ENCODE results near the gene TMEM119. TPM values are rescaled to one million over a fixed set of nuclear protein-coding genes. Genes with fewer than 3 reads are reported as not detected.
A peak's percentile ranks its signal among the peaks of the same experiment; 100 is the strongest.

Gene TMEM119
- polyA plus RNA-seq, 3 donors from 2014 or later: 0.47 TPM; not detected in 2

GRCh38 chr12:108587826-108588225 lies 10.1 kb downstream of the TMEM119 start:
- Mint-ChIP-seq H3K9me3 (no peaks in the 10 kb centered on the region), H3K4me3 (no peak overlapping the region), H3K27me3 (ENCODE audit: low read depth in 3 of 3) (peaks cover 0 to 5% (median 3%) of the 10 kb centered on the region in 3 donors), H3K4me1 (no peaks in the 10 kb centered on the region), H3K27ac (no peak overlapping the region), H3K36me3 (no peaks in the 10 kb centered on the region)
- no peak for DNase-seq

- Mint-ChIP-seq H3K4me3 (no peak overlapping the region), H3K36me3 (no peaks in the 10 kb centered on the region), H3K9me3 (no peaks in the 10 kb centered on the region), H3K4me1 (no peaks in the 10 kb centered on the region), H3K27me3 (ENCODE audit: low read depth in 3 of 3) (peaks cover 2 to 5% (median 3%) of the 10 kb centered on the region in 3 donors), H3K27ac (no peak overlapping the region)
- DNase-seq: no peak
Measured at GRCh38 chr12:108586306-108586705, 11.6 kb downstream of the TMEM119 start.

GRCh38 chr12:108585864-108586263 lies 12.0 kb downstream of the TMEM119 start:
- H3K9me3 Mint-ChIP-seq: no peaks in the 10 kb centered on the region
- H3K4me3 Mint-ChIP-seq: no peak overlapping the region
- H3K27ac Mint-ChIP-seq: no peak overlapping the region
- H3K36me3 Mint-ChIP-seq: no peaks in the 10 kb centered on the region
- no peaks in the 10 kb centered on the region for H3K4me1 Mint-ChIP-seq
- H3K27me3 Mint-ChIP-seq (ENCODE audit: low read depth in 3 of 3): peaks cover 2 to 5% (median 3%) of the 10 kb centered on the region in 3 donors
- DNase-seq: no peak

DNA sequence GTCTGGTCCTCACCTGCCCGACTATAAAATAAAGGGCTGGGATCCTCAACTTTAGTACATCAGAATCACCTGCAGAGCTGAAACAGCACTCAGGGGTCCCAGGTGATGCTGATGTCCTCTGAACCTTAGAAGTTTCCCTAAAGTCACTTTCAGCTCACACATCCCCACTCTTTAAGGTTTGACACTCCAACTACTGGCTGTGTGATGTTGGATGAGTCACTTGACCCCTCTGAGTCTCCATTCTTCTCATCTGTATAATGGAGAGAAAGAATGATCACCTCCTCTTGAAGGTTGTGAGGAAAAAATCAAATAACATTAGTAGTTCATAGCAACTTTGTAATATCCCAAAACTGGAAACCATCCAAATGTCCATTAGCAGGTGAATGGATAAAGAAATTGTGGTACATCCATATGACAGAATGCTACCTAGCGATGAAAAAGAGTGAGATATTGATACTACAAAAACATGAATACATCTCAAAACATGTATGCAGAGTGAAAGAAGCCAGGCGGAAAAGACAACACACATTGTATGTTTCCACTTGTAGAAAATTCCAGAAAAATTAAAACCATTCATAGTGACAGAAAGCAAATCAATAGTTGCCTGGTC lies 13.3 kb downstream of the TMEM119 start:
- no peak overlapping the region for H3K4me3 Mint-ChIP-seq
- peaks cover 0 to 4% (median 0%) of the 10 kb centered on the region in 6 donors for H3K9me3 Mint-ChIP-seq
- H3K27me3 Mint-ChIP-seq (ENCODE audit: low read depth in 3 of 3): peaks cover 2 to 6% (median 3%) of the 10 kb centered on the region in 3 donors
- no peak for DNase-seq
- no peaks in the 10 kb centered on the region for H3K36me3 Mint-ChIP-seq
- no peak overlapping the region for H3K27ac Mint-ChIP-seq
- H3K4me1 Mint-ChIP-seq: peaks cover 0 to 2% of the 10 kb centered on the region in 2 donors

- Mint-ChIP-seq H3K27ac (no peak overlapping the region), H3K27me3 (ENCODE audit: low read depth in 3 of 3) (peaks cover 4 to 11% (median 7%) of the 10 kb centered on the region in 3 donors), H3K4me1 (peaks cover 3 to 7% of the 10 kb centered on the region in 2 donors), H3K9me3 (peaks cover 2 to 8% (median 3%) of the 10 kb centered on the region in 6 donors), H3K36me3 (no peaks in the 10 kb centered on the region), H3K4me3 (no peak overlapping the region)
- no peak for DNase-seq
Measured at GRCh38 chr12:108583991-108584390, 13.9 kb downstream of the TMEM119 start.

GRCh38 chr12:108582978-108583770 lies 14.7 kb downstream of the TMEM119 start:
- Mint-ChIP-seq H3K27me3 (ENCODE audit: low read depth in 3 of 3) (peaks cover 12 to 16% (median 12%) of the 10 kb centered on the region in 3 donors), H3K4me3 (no peak overlapping the region), H3K4me1 (peaks cover 7% of the 10 kb centered on the region in 2 donors), H3K27ac (no peak overlapping the region), H3K9me3 (peaks cover 2 to 10% (median 6%) of the 10 kb centered on the region in 6 donors), H3K36me3 (no peaks in the 10 kb centered on the region)
- DNase-seq: no peak

DNA sequence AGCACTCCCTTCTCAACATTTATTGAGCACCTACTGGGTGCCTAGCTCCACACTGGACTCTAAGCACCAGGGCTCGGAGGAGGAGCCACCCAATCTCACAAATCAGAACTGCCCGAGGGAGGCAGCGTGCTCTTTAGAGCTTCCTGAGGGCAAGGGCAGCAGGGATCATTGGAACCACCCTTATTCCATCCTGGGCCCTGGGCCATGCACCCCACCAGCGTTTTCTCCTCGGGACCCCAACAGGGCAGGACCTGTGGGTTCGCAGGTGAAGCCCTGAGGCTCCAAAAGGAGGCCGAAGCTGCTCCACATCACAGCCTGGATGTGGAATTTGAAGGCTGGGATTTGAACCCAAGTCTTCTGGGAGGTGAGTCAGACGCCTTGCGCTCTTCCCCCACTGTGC lies 15.4 kb downstream of the TMEM119 start:
- peaks cover 12 to 17% (median 12%) of the 10 kb centered on the region in 3 donors for H3K27me3 Mint-ChIP-seq (ENCODE audit: low read depth in 3 of 3)
- no peak for DNase-seq
- H3K4me3 Mint-ChIP-seq: no peak overlapping the region
- no peak overlapping the region for H3K27ac Mint-ChIP-seq
- no peaks in the 10 kb centered on the region for H3K36me3 Mint-ChIP-seq
- peaks cover 2 to 10% (median 6%) of the 10 kb centered on the region in 6 donors for H3K9me3 Mint-ChIP-seq
- H3K4me1 Mint-ChIP-seq: peaks cover 7% of the 10 kb centered on the region in 2 donors

DNA sequence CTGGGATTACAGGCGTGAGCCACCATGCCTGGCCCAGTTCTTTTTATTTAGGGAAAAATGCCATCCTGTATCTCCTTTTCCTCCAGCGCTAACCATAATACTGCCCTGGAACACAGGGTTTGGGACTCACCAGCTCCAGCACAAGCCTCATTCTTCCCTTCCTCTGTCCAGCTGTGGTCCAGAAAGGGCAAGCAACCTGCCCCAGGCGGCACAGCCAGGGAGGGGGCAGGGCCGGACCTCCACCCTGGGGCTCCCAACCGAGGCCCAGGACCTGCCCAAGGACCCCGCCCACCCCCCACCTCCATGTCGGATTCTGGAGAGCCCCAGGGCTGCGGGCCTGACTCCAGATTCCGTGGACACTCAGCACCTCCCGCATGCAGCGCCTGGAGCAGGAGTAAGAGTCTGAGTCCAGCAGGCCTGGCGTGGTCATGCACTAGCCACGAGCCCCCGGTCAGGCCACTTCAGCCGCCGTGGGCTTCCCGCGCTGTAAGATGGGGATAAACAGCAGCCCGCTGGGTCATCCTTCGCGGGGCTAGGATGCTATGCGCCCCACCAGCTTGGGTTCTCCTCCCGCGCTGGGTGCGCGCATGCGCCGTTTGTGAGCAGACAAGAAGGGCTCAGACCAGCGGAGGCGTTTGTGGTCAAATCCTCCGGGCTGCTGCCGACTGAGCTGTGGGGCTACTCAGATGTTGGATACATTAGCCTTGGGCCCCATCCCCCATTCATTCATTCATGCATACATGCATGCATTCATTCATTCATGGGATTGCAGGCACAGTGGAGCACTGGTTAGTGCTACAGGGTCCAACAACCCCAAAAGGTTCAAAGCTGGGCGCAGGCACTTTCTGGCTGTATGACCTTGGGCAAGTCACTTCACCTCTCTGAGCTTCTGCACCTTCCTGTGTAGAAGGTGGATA lies 16.3 kb downstream of the TMEM119 start:
- Mint-ChIP-seq H3K4me3 (no peak overlapping the region), H3K9me3 (peaks cover 2 to 10% (median 6%) of the 10 kb centered on the region in 6 donors), H3K27me3 (ENCODE audit: low read depth in 3 of 3) (peaks cover 12 to 17% (median 12%) of the 10 kb centered on the region in 3 donors), H3K4me1 (peaks cover 7% of the 10 kb centered on the region in 2 donors), H3K36me3 (no peaks in the 10 kb centered on the region), H3K27ac (no peak overlapping the region)
- no peak for DNase-seq

GRCh38 chr12:108580531-108580930 lies 17.4 kb downstream of the TMEM119 start:
- peaks cover 11 to 17% (median 12%) of the 10 kb centered on the region in 3 donors for H3K27me3 Mint-ChIP-seq (ENCODE audit: low read depth in 3 of 3)
- peaks cover 2 to 10% (median 6%) of the 10 kb centered on the region in 6 donors for H3K9me3 Mint-ChIP-seq
- no peak for DNase-seq
- H3K36me3 Mint-ChIP-seq: no peaks in the 10 kb centered on the region
- peaks cover 7% of the 10 kb centered on the region in 2 donors for H3K4me1 Mint-ChIP-seq
- no peak overlapping the region for H3K4me3 Mint-ChIP-seq
- H3K27ac Mint-ChIP-seq: no peak overlapping the region

GRCh38 chr12:108578813-108579212 lies 19.1 kb downstream of the TMEM119 start:
- DNase-seq: peak; percentile 24 to 40 (median 24)
- Mint-ChIP-seq H3K4me1 (peaks cover 7% of the 10 kb centered on the region in 2 donors), H3K9me3 (peaks cover 2 to 10% (median 6%) of the 10 kb centered on the region in 6 donors), H3K4me3 (peak overlapping the region in 2 of 5 donors; percentile 1 to 33), H3K36me3 (no peaks in the 10 kb centered on the region), H3K27me3 (ENCODE audit: low read depth in 3 of 3) (peaks cover 9 to 21% (median 12%) of the 10 kb centered on the region in 3 donors), H3K27ac (peak overlapping the region; percentile 51 to 86 (median 78))

DNA sequence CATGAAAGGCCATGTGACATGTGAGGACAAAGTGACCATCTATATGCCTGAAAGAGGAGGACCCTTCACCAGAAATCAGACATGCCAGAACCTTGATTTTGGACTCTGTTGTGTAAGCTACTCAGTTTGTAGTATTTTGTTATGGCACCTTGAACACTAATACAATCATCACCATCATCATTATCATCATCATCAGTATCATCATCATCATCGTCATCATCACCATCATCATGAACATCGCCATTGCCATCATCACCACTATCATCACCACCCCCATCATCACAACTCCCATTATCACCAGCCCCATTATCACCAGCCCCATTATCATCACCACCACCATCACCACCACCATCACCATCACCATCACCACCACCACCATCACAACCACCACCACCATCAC lies 19.6 kb downstream of the TMEM119 start:
- Mint-ChIP-seq H3K36me3 (no peaks in the 10 kb centered on the region), H3K4me1 (peaks cover 7% of the 10 kb centered on the region in 2 donors), H3K27me3 (ENCODE audit: low read depth in 3 of 3) (peaks cover 9 to 19% (median 12%) of the 10 kb centered on the region in 3 donors), H3K27ac (peak overlapping the region; percentile 33 to 86 (median 78)), H3K4me3 (no peak overlapping the region), H3K9me3 (peaks cover 2 to 10% (median 6%) of the 10 kb centered on the region in 6 donors)
- no peak for DNase-seq

GRCh38 chr12:108577458-108577857 lies 20.4 kb downstream of the TMEM119 start:
- no peak for DNase-seq
- Mint-ChIP-seq H3K9me3 (peaks cover 2 to 10% (median 6%) of the 10 kb centered on the region in 6 donors), H3K36me3 (no peaks in the 10 kb centered on the region), H3K27me3 (ENCODE audit: low read depth in 3 of 3) (peaks cover 9 to 17% (median 12%) of the 10 kb centered on the region in 3 donors), H3K4me3 (no peak overlapping the region), H3K4me1 (peaks cover 7% of the 10 kb centered on the region in 2 donors), H3K27ac (peak overlapping the region in 1 of 6 donors; percentile 30)

- Mint-ChIP-seq H3K27ac (peak overlapping the region in 1 of 6 donors; percentile 2), H3K36me3 (no peaks in the 10 kb centered on the region), H3K9me3 (peaks cover 2 to 10% (median 6%) of the 10 kb centered on the region in 6 donors), H3K4me3 (no peak overlapping the region), H3K4me1 (peaks cover 7% of the 10 kb centered on the region in 2 donors), H3K27me3 (ENCODE audit: low read depth in 3 of 3) (peaks cover 9 to 17% (median 10%) of the 10 kb centered on the region in 3 donors)
- DNase-seq: no peak
Measured at GRCh38 chr12:108576660-108577234, 21.1 kb downstream of the TMEM119 start.

All from immature natural killer cell (primary cell).